Mesenchymal stem cell (in vitro differentiated cells and primary cell): ENCODE results near the gene SSTR3.
A peak's percentile ranks its signal among the peaks of the same experiment; 100 is the strongest.

Experiments
- DNase-seq: peaks from one replicate; pipeline ENCODE4 v3.0.0-alpha.2; 2013
- H2AFZ ChIP-seq: one replicate; pipeline ENCODE4 v1.6.1; 2013; ENCODE audit warnings: low read depth, mild to moderate bottlenecking, control low read depth, inconsistent platforms, low read length, moderate library complexity
- H2AK5ac ChIP-seq: 2 replicates; pipeline ENCODE4 v1.6.1; 2013; ENCODE audit warnings: low read length, moderate library complexity, mild to moderate bottlenecking, inconsistent platforms; ENCODE audit not compliant: severe bottlenecking
- H2BK120ac ChIP-seq: one replicate; pipeline ENCODE4 v1.6.1; 2013; ENCODE audit warnings: low read depth, mild to moderate bottlenecking, inconsistent platforms, low read length, moderate library complexity
- H2BK12ac ChIP-seq, 2 experiments: one replicate each; pipeline ENCODE4 v1.6.1; 2013; ENCODE audit warnings: inconsistent platforms in 2 of 2, low read length in 2 of 2, mild to moderate bottlenecking in 2 of 2, moderate library complexity in 2 of 2, control low read depth in 1 of 2
- H2BK15ac ChIP-seq: one replicate; pipeline ENCODE4 v1.6.1; 2013; ENCODE audit warnings: mild to moderate bottlenecking, low read depth, inconsistent platforms; ENCODE audit not compliant: poor library complexity, severe bottlenecking
- H2BK5ac ChIP-seq: 2 replicates; pipeline ENCODE4 v1.6.1; 2013; ENCODE audit warnings: low read depth, mild to moderate bottlenecking, low read length, control low read depth, inconsistent platforms; ENCODE audit not compliant: poor library complexity, severe bottlenecking
- H3K14ac ChIP-seq, 2 experiments: one replicate each; pipeline ENCODE4 v1.6.1; 2013; ENCODE audit warnings: inconsistent platforms in 2 of 2, low read length in 2 of 2, control low read depth in 1 of 2, mild to moderate bottlenecking in 1 of 2, moderate library complexity in 1 of 2
- H3K18ac ChIP-seq, 2 experiments: one replicate each; pipeline ENCODE4 v1.6.1; 2013; ENCODE audit warnings: inconsistent platforms in 2 of 2, low read length in 2 of 2, control low read depth in 1 of 2, low read depth in 1 of 2, mild to moderate bottlenecking in 1 of 2
- H3K23ac ChIP-seq, 2 experiments: one replicate each; pipeline ENCODE4 v1.6.1; 2013; ENCODE audit warnings: inconsistent platforms in 2 of 2, low read length in 2 of 2, mild to moderate bottlenecking in 2 of 2, moderate library complexity in 2 of 2, control low read depth in 1 of 2
- H3K27ac ChIP-seq: 2 replicates; pipeline ENCODE4 v1.5.1; 2013; ENCODE audit warnings: mild to moderate bottlenecking, moderate library complexity, low read length, control low read depth, inconsistent platforms; ENCODE audit not compliant: poor library complexity, severe bottlenecking
- H3K27me3 ChIP-seq, 2 experiments: 2 replicates each; pipeline versions ENCODE4 v1.6.1 to v1.7.0; 2013; ENCODE audit warnings: low read length in 2 of 2, mild to moderate bottlenecking in 2 of 2, moderate library complexity in 2 of 2, control low read depth in 1 of 2, inconsistent platforms in 1 of 2; ENCODE audit not compliant: control insufficient read depth in 1 of 2, insufficient read depth in 1 of 2
- H3K36me3 ChIP-seq, 2 experiments: 2 replicates each; pipeline versions ENCODE4 v1.6.1 to v1.7.0; 2013; ENCODE audit warnings: low read length in 2 of 2, control low read depth in 1 of 2, inconsistent platforms in 1 of 2, low read depth in 1 of 2, mild to moderate bottlenecking in 1 of 2; ENCODE audit not compliant: insufficient read depth in 2 of 2, control insufficient read depth in 1 of 2
- H3K4ac ChIP-seq, 2 experiments: one replicate each; pipeline ENCODE4 v1.6.1; 2013; ENCODE audit warnings: inconsistent platforms in 2 of 2, low read length in 2 of 2, mild to moderate bottlenecking in 2 of 2, moderate library complexity in 2 of 2, control low read depth in 1 of 2, low read depth in 1 of 2
- H3K4me1 ChIP-seq: 2 replicates; pipeline ENCODE4 v1.6.1; 2013; ENCODE audit warnings: low read depth, low read length, control low read depth; ENCODE audit not compliant: control insufficient read depth, insufficient read depth
- H3K4me2 ChIP-seq: 2 replicates; pipeline ENCODE4 v1.6.1; 2013; ENCODE audit warnings: low read length, mild to moderate bottlenecking, inconsistent platforms; ENCODE audit not compliant: poor library complexity, severe bottlenecking
- H3K4me3 ChIP-seq, 2 experiments: 2 replicates each; pipeline versions ENCODE4 v1.5.1 to v1.7.0; 2013; ENCODE audit warnings: low read length in 2 of 2, mild to moderate bottlenecking in 2 of 2, control low read depth in 1 of 2, low read depth in 1 of 2; ENCODE audit not compliant: insufficient read depth in 1 of 2
- H3K79me1 ChIP-seq: replicated peaks from 2 replicates; pipeline ENCODE4 v1.6.1; 2013; ENCODE audit warnings: mild to moderate bottlenecking, control low read depth, low read length, inconsistent platforms; ENCODE audit not compliant: poor library complexity, severe bottlenecking
- H3K9ac ChIP-seq: 2 replicates; pipeline ENCODE4 v1.7.0; 2013; ENCODE audit warnings: mild to moderate bottlenecking, low read length, moderate library complexity
- H3K9me3 ChIP-seq: 2 replicates; pipeline ENCODE4 v1.7.0; 2013; ENCODE audit warnings: mild to moderate bottlenecking, low read length; ENCODE audit not compliant: control insufficient read depth
- H4K8ac ChIP-seq: one replicate; pipeline ENCODE4 v1.6.1; 2013; ENCODE audit warnings: inconsistent platforms, mild to moderate bottlenecking, low read length, moderate library complexity
- H4K91ac ChIP-seq: one replicate; pipeline ENCODE4 v1.6.1; 2013; ENCODE audit warnings: mild to moderate bottlenecking, low read length, inconsistent platforms
- WGBS: methylation state at CpG from one replicate; pipeline ENCODE4 v1.1.7; 2013; ENCODE audit warnings: mixed read lengths; 5-methylcytosine and 5-hydroxymethylcytosine counted together

SSTR3 gene

GRCh38 chr22:37156686-37157435, 55.4 kb downstream of the SSTR3 start:
- H2BK15ac ChIP-seq, result no peak overlapping the region
- no peak overlapping the region for H3K27ac ChIP-seq
- no peak overlapping the region for H3K4ac ChIP-seq
- no peaks in the 10 kb centered on the region for H3K79me1 ChIP-seq
- no peak overlapping the region for H4K8ac ChIP-seq
- WGBS, result 89% methylated on average over 13 of the region's 13 CpGs
- no peak overlapping the region for H2BK5ac ChIP-seq
- H2AFZ ChIP-seq, result no peak overlapping the region
- H3K4me2 ChIP-seq, result no peak overlapping the region
- H2AK5ac ChIP-seq, result no peak overlapping the region
- peak overlapping the region in 1 of 2 experiments; percentile 20 for H3K4me3 ChIP-seq
- H3K36me3 ChIP-seq, result no peaks in the 10 kb centered on the region
- H3K4me1 ChIP-seq, result peaks cover 1% of the 10 kb centered on the region
- H3K23ac ChIP-seq, result no peak overlapping the region
- H2BK120ac ChIP-seq, result no peak overlapping the region
- H2BK12ac ChIP-seq, result no peak overlapping the region
- no peak for DNase-seq
- H3K9ac ChIP-seq, result no peak overlapping the region
- H3K27me3 ChIP-seq, result peaks cover 19 to 49% of the 10 kb centered on the region in 2 experiments
- H3K9me3 ChIP-seq, result peaks cover 6% of the 10 kb centered on the region
- no peak overlapping the region for H3K18ac ChIP-seq
- H3K14ac ChIP-seq, result no peak overlapping the region
- H4K91ac ChIP-seq, result no peak overlapping the region

GRCh38 chr22:37155971-37156370, 56.3 kb downstream of the SSTR3 start:
- no peak overlapping the region for H3K4me2 ChIP-seq
- H3K9me3 ChIP-seq, result peaks cover 11% of the 10 kb centered on the region
- H3K18ac ChIP-seq, result no peak overlapping the region
- H2BK12ac ChIP-seq, result no peak overlapping the region
- H2BK15ac ChIP-seq, result no peak overlapping the region
- no peaks in the 10 kb centered on the region for H3K36me3 ChIP-seq
- H3K9ac ChIP-seq, result no peak overlapping the region
- no peak overlapping the region for H2BK120ac ChIP-seq
- H4K8ac ChIP-seq, result no peak overlapping the region
- no peak overlapping the region for H3K23ac ChIP-seq
- no peaks in the 10 kb centered on the region for H3K79me1 ChIP-seq
- peaks cover 1% of the 10 kb centered on the region for H3K4me1 ChIP-seq
- H3K27me3 ChIP-seq, result peaks cover 19 to 50% of the 10 kb centered on the region in 2 experiments
- H2BK5ac ChIP-seq, result no peak overlapping the region
- H2AK5ac ChIP-seq, result no peak overlapping the region
- WGBS, result 100% methylated on average over 8 of the region's 8 CpGs
- H3K27ac ChIP-seq, result no peak overlapping the region
- no peak overlapping the region for H3K4me3 ChIP-seq
- DNase-seq, result no peak
- H2AFZ ChIP-seq, result no peak overlapping the region
- H3K14ac ChIP-seq, result peak overlapping the region in 1 of 2 experiments; percentile 14
- H4K91ac ChIP-seq, result no peak overlapping the region
- H3K4ac ChIP-seq, result no peak overlapping the region

- H3K27ac ChIP-seq, result no peak overlapping the region
- H3K36me3 ChIP-seq, result no peaks in the 10 kb centered on the region
- H3K79me1 ChIP-seq, result no peaks in the 10 kb centered on the region
- H2AK5ac ChIP-seq, result no peak overlapping the region
- no peak overlapping the region for H3K18ac ChIP-seq
- H3K27me3 ChIP-seq, result peaks cover 19 to 53% of the 10 kb centered on the region in 2 experiments
- H3K14ac ChIP-seq, result no peak overlapping the region
- no peak overlapping the region for H4K8ac ChIP-seq
- DNase-seq, result peak; percentile 19
- 75% methylated on average over 7 of the region's 7 CpGs for WGBS
- H4K91ac ChIP-seq, result no peak overlapping the region
- no peak overlapping the region for H3K9ac ChIP-seq
- H3K4me2 ChIP-seq, result no peak overlapping the region
- no peak overlapping the region for H2BK120ac ChIP-seq
- H3K9me3 ChIP-seq, result peaks cover 11% of the 10 kb centered on the region
- H3K23ac ChIP-seq, result no peak overlapping the region
- H2AFZ ChIP-seq, result no peak overlapping the region
- H2BK15ac ChIP-seq, result no peak overlapping the region
- no peak overlapping the region for H2BK5ac ChIP-seq
- no peak overlapping the region for H3K4me3 ChIP-seq
- no peak overlapping the region for H3K4ac ChIP-seq
- peaks cover 1% of the 10 kb centered on the region for H3K4me1 ChIP-seq
- H2BK12ac ChIP-seq, result peak overlapping the region in 1 of 2 experiments; percentile 3
These were observed 57.2 kb downstream of the SSTR3 start for GRCh38 chr22:37154925-37155712.
